GM18517 (cell line): ENCODE results near the gene SLC39A11.

ENCODE experiments used
- ATAC-seq: cut with Tn5 transposase; IDR thresholded peaks from one replicate; pipeline ENCODE4 v1.9.1; 2021; ENCODE audit warnings: mild to moderate bottlenecking, moderate library complexity; ENCODE audit not compliant: unreplicated experiment

Gene SLC39A11

GRCh38 chr17:72702136-72702735, 390.3 kb downstream of the SLC39A11 start:
- no peak for ATAC-seq

GRCh38 chr17:72700226-72700625, 392.3 kb downstream of the SLC39A11 start:
- ATAC-seq = no peak

GRCh38 chr17:72699545-72699944, 392.9 kb downstream of the SLC39A11 start:
- no peak for ATAC-seq

- no peak for ATAC-seq
These were observed 394.8 kb downstream of the SLC39A11 start for GRCh38 chr17:72697602-72698146.

GRCh38 chr17:72696721-72697120, 395.8 kb downstream of the SLC39A11 start:
- ATAC-seq = no peak

GRCh38 chr17:72696156-72696555, 396.3 kb downstream of the SLC39A11 start:
- ATAC-seq = no peak

GRCh38 chr17:72693956-72694355, 398.5 kb downstream of the SLC39A11 start:
- no peak for ATAC-seq

GRCh38 chr17:72693151-72693878, 399.2 kb downstream of the SLC39A11 start:
- ATAC-seq = no peak

- no peak for ATAC-seq
These were observed 399.8 kb downstream of the SLC39A11 start for GRCh38 chr17:72692676-72693075.

GRCh38 chr17:72691586-72691985, 400.9 kb downstream of the SLC39A11 start:
- no peak for ATAC-seq

- no peak for ATAC-seq
These were observed 401.5 kb downstream of the SLC39A11 start for GRCh38 chr17:72691017-72691416.

GRCh38 chr17:72687886-72688285, 404.6 kb downstream of the SLC39A11 start:
- no peak for ATAC-seq

- no peak for ATAC-seq
These were observed 408.0 kb downstream of the SLC39A11 start for GRCh38 chr17:72684405-72685020.

- ATAC-seq = no peak
These were observed 408.7 kb downstream of the SLC39A11 start for GRCh38 chr17:72683506-72684404.

- ATAC-seq = no peak
These were observed 409.9 kb downstream of the SLC39A11 start for GRCh38 chr17:72682605-72683004.

GRCh38 chr17:72681844-72682243, 410.6 kb downstream of the SLC39A11 start:
- no peak for ATAC-seq

GRCh38 chr17:72677714-72678390, 414.6 kb downstream of the SLC39A11 start:
- ATAC-seq = no peak

GRCh38 chr17:72677108-72677507, 415.4 kb downstream of the SLC39A11 start:
- ATAC-seq = no peak

GRCh38 chr17:72672729-72673128, 419.8 kb downstream of the SLC39A11 start:
- no peak for ATAC-seq

- no peak for ATAC-seq
These were observed 421.5 kb downstream of the SLC39A11 start for GRCh38 chr17:72671016-72671415.
